Endodermal cell (in vitro differentiated cells): ENCODE data around the gene BUD23. TPM values are rescaled to one million over a fixed set of nuclear protein-coding genes. Genes with fewer than 3 reads are reported as not detected.
A peak's percentile ranks its signal among the peaks of the same experiment; 100 is the strongest.

Experiments used
- DNase-seq: peaks from one replicate; pipeline ENCODE4 v3.0.0-alpha.2; 2017
- H3K27ac ChIP-seq: 2 replicates; pipeline ENCODE4 v1.5.1; 2013; ENCODE audit warnings: mild to moderate bottlenecking, low read depth, low read length, moderate library complexity
- H3K27me3 ChIP-seq: 2 replicates; pipeline ENCODE4 v1.6.1; 2013; ENCODE audit warnings: mild to moderate bottlenecking, low read length, moderate library complexity; ENCODE audit not compliant: insufficient read depth, control insufficient read depth, poor library complexity, severe bottlenecking
- H3K36me3 ChIP-seq: 2 replicates; pipeline ENCODE4 v1.7.0; 2013; ENCODE audit warnings: mild to moderate bottlenecking, low read length, moderate library complexity; ENCODE audit not compliant: control insufficient read depth, insufficient read depth
- H3K4me1 ChIP-seq: one replicate; pipeline ENCODE4 v1.7.0; 2013; ENCODE audit warnings: low read length; ENCODE audit not compliant: control insufficient read depth, insufficient read depth
- H3K4me3 ChIP-seq: 2 replicates; pipeline ENCODE4 v1.5.1; 2013; ENCODE audit warnings: mild to moderate bottlenecking, low read length, moderate library complexity
- H3K9ac ChIP-seq: 2 replicates; pipeline ENCODE4 v1.6.1; 2013; ENCODE audit warnings: mild to moderate bottlenecking, low read length, moderate library complexity; ENCODE audit not compliant: poor library complexity, severe bottlenecking; ENCODE audit errors: extremely low read depth
- H3K9me3 ChIP-seq: 2 replicates; pipeline ENCODE4 v1.6.1; 2013; ENCODE audit warnings: mild to moderate bottlenecking, low read length, moderate library complexity; ENCODE audit not compliant: control insufficient read depth
- H3K27ac Mint-ChIP-seq: 2 replicates; pipeline ENCODE4 v1.8.0; 2020; ENCODE audit warnings: mixed read lengths
- H3K27me3 Mint-ChIP-seq: 2 replicates; pipeline ENCODE4 v1.8.0; 2021; ENCODE audit warnings: mild to moderate bottlenecking, mixed read lengths; ENCODE audit not compliant: insufficient read depth
- H3K36me3 Mint-ChIP-seq: 2 replicates; pipeline ENCODE4 v1.8.0; 2020; ENCODE audit warnings: low read depth, mixed read lengths
- H3K4me1 Mint-ChIP-seq: 2 replicates; pipeline ENCODE4 v1.8.0; 2020; ENCODE audit warnings: mixed read lengths
- H3K4me3 Mint-ChIP-seq: 2 replicates; pipeline ENCODE4 v1.8.0; 2020; ENCODE audit warnings: mild to moderate bottlenecking, moderate library complexity, mixed read lengths
- H3K9me3 Mint-ChIP-seq: 2 replicates; pipeline ENCODE4 v1.8.0; 2020; ENCODE audit warnings: mild to moderate bottlenecking, mixed read lengths
- WGBS, 2 experiments: methylation state at CpG; one replicate each; pipeline versions ENCODE4 v1.1.5 to v1.1.7; 2013; ENCODE audit warnings: missing lambda C conversion rate in 2 of 2, mixed read lengths in 1 of 2; ENCODE audit not compliant: insufficient coverage in 1 of 2, insufficient read length in 1 of 2; 5-methylcytosine and 5-hydroxymethylcytosine counted together
- total RNA-seq, 2 donors: library from RNA; stranded (reverse); fragmentation: NEBNext Ultra II Directional in 1 of 2; extraction: Animal tissue kit (Norgen Biotek cat#: 25700) in 1 of 2; gene quantifications; 2 replicates in 1 of 2; 3 replicates in 1 of 2; pipeline ENCODE4 v1.2.1, GENCODE V29; 2021
- TF ChIP-seq, protein P1 (sequence below): fragments of 200-600 bp; sonication (generic); conservative IDR thresholded peaks from 2 replicates; pipeline ENCODE4 v1.5.0; 2021; ENCODE audit warnings: antibody characterized with exemption, mild to moderate bottlenecking

BUD23 gene
- total RNA-seq, 2 donors from 2014 or later, result 62.2 to 67.2 TPM

DNA sequence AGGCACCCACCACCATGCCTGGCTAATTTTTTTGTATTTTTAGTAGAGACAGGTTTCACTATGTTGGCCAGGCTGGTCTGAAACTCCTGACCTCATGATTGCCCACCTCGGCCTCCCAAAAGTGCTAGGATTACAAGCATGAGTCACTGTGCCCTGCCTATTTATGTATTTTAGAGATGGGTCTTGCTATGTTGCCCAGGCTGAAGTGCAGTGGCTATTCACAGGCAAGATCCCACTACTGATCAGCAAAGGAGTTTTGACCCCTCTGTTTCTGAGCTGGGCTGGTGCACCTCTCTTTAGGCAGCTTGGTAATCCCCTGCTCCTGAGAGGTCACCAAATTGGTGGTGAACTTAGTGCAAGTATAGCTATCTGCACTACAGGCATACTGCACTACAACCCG, 49.0 kb downstream of the BUD23 start:
- WGBS, 2 experiments, result 81 to 93% methylated on average over 2 of the region's 2 CpGs
- Mint-ChIP-seq H3K4me3 (no peak overlapping the region), H3K36me3 (peaks cover 18% of the 10 kb centered on the region), H3K27ac (no peak overlapping the region), H3K9me3 (no peaks in the 10 kb centered on the region), H3K4me1 (peaks cover 9% of the 10 kb centered on the region), H3K27me3 (no peaks in the 10 kb centered on the region)
- H3K36me3 ChIP-seq, result peaks cover 17% of the 10 kb centered on the region
- TF ChIP-seq, protein P1, sequence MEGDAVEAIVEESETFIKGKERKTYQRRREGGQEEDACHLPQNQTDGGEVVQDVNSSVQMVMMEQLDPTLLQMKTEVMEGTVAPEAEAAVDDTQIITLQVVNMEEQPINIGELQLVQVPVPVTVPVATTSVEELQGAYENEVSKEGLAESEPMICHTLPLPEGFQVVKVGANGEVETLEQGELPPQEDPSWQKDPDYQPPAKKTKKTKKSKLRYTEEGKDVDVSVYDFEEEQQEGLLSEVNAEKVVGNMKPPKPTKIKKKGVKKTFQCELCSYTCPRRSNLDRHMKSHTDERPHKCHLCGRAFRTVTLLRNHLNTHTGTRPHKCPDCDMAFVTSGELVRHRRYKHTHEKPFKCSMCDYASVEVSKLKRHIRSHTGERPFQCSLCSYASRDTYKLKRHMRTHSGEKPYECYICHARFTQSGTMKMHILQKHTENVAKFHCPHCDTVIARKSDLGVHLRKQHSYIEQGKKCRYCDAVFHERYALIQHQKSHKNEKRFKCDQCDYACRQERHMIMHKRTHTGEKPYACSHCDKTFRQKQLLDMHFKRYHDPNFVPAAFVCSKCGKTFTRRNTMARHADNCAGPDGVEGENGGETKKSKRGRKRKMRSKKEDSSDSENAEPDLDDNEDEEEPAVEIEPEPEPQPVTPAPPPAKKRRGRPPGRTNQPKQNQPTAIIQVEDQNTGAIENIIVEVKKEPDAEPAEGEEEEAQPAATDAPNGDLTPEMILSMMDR, result no peak
- H3K27ac ChIP-seq, result no peak overlapping the region
- no peak overlapping the region for H3K4me3 ChIP-seq
- H3K4me1 ChIP-seq, result no peaks in the 10 kb centered on the region
- no peaks in the 10 kb centered on the region for H3K9me3 ChIP-seq
- H3K9ac ChIP-seq, result no peak overlapping the region
- DNase-seq, result no peak
- H3K27me3 ChIP-seq, result no peaks in the 10 kb centered on the region

DNA sequence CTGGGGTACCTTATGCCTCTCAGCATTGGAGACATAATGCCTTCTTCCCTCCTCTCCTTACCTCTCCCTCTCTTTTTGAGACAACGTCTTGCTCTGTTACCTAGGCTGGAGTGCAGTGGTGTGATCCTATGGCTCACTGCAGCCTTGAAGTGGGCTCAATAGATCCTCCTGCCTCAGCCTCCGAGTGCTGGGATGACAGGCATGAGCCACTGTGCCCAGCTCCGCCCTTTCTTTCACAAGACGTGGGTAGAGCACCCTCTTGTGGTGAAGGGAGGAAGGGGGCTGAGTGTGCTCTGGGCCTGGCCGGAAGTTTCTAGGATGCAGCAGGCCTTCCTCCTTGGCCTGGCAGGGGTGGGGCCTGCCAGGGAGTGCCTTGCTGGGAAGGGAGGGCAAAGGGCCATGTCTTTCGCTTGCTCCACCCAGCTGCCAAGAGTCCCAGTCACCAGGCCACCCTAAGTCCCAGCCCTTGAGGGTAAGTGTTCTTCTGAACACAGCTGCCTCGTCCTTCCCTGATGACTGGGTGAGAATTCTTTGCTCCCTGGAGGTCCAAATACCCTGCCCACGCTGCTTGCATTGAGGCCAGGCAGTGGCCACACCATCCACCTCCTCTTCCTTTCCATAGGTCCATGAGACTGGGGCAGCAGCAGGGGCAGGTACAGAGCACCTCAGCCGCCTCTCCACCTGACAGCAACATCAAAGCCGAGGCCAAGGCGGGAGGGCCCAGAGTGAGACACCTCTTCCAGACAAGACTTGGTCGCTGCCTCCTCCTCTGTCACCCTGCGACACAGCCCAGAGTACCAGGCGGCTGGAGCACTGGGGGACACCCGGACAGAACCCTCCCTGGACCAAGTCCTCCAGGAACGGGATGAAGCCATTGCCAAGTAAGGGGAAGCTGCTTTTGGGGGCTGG, 51.5 kb downstream of the BUD23 start:
- peaks cover 7% of the 10 kb centered on the region for H3K4me1 Mint-ChIP-seq
- no peaks in the 10 kb centered on the region for H3K9me3 Mint-ChIP-seq
- Histone ChIP-seq H3K9ac (no peak overlapping the region), H3K9me3 (no peaks in the 10 kb centered on the region), H3K27me3 (no peaks in the 10 kb centered on the region), H3K27ac (no peak overlapping the region), H3K4me3 (no peak overlapping the region), H3K36me3 (peaks cover 21% of the 10 kb centered on the region), H3K4me1 (no peaks in the 10 kb centered on the region)
- DNase-seq, result peak; percentile 97
- H3K27ac Mint-ChIP-seq, result peak overlapping the region; percentile 85
- peaks cover 18% of the 10 kb centered on the region for H3K36me3 Mint-ChIP-seq
- TF ChIP-seq, protein P1, result peak; percentile 95
- 43 to 75% methylated on average over 6 to 16 of the region's 16 CpGs for WGBS, 2 experiments
- no peak overlapping the region for H3K4me3 Mint-ChIP-seq
- no peaks in the 10 kb centered on the region for H3K27me3 Mint-ChIP-seq

- no peak overlapping the region for H3K4me3 ChIP-seq
- no peak overlapping the region for H3K4me3 Mint-ChIP-seq
- H3K4me1 Mint-ChIP-seq, result peaks cover 6% of the 10 kb centered on the region
- H3K4me1 ChIP-seq, result no peaks in the 10 kb centered on the region
- H3K27me3 Mint-ChIP-seq, result no peaks in the 10 kb centered on the region
- WGBS, 2 experiments, result 93% methylated on average over 5 to 8 of the region's 8 CpGs
- no peaks in the 10 kb centered on the region for H3K9me3 Mint-ChIP-seq
- H3K36me3 Mint-ChIP-seq, result peaks cover 18% of the 10 kb centered on the region
- H3K27ac ChIP-seq, result no peak overlapping the region
- DNase-seq, result no peak
- no peak overlapping the region for H3K9ac ChIP-seq
- no peaks in the 10 kb centered on the region for H3K27me3 ChIP-seq
- peaks cover 21% of the 10 kb centered on the region for H3K36me3 ChIP-seq
- no peak overlapping the region for H3K27ac Mint-ChIP-seq
- no peaks in the 10 kb centered on the region for H3K9me3 ChIP-seq
- TF ChIP-seq, protein P1, result no peak
Measured at GRCh38 chr7:73735528-73735905, 52.1 kb downstream of the BUD23 start.
